IMR-90 (cell line): ENCODE data around the gene PRXL2B. TPM values are rescaled to one million over a fixed set of nuclear protein-coding genes. Genes with fewer than 3 reads are reported as not detected.

Experiments
- ATAC-seq: fragments of 200-7000 bp; cut with Tn5 transposase; 2 replicates; pipeline ENCODE4 v1.9.1; 2020; ENCODE audit warnings: low read depth, mild to moderate bottlenecking, moderate library complexity
- BruUV-seq: library from RNA; stranded (reverse); fragments of 400-500 nt; replicated peaks from 2 replicates; lab custom pipeline; 2021; lab: Mats Ljungman, UMichigan
- CTCF ChIA-PET: fragments of 300-600 bp; formaldehyde crosslinking; extraction: SDS; loops from one replicate; lab custom pipeline; 2021; ENCODE audit warnings: antibody characterized with exemption; lab: Yijun Ruan, JAX
- POLR2A ChIA-PET: fragments of 300-600 bp; sonication (Branson Sonifier 250); formaldehyde crosslinking; loops from one replicate; lab custom pipeline; 2022; ENCODE audit warnings: antibody characterized with exemption; ENCODE audit not compliant: unreplicated experiment; lab: Charles Lee
- DNase-seq: peaks from one replicate; pipeline ENCODE4 v3.0.0; 2013
- H2AFZ ChIP-seq: replicated peaks from 2 replicates; pipeline ENCODE3; 2013; ENCODE audit warnings: low read length, mild to moderate bottlenecking; ENCODE audit not compliant: poor library complexity
- H2AK5ac ChIP-seq: 2 replicates; pipeline ENCODE4 v1.6.1; 2013; ENCODE audit warnings: low read depth, low read length, inconsistent platforms
- H2AK9ac ChIP-seq: replicated peaks from 2 replicates; pipeline ENCODE3; 2013; ENCODE audit warnings: mild to moderate bottlenecking, low read depth, low read length, moderate library complexity; ENCODE audit not compliant: poor library complexity
- H2BK120ac ChIP-seq: 2 replicates; pipeline ENCODE4 v1.6.1; 2013; ENCODE audit warnings: low read depth, low read length, inconsistent platforms
- H2BK15ac ChIP-seq: 3 replicates; pipeline ENCODE4 v1.6.1; 2013; ENCODE audit warnings: low read depth, low read length, inconsistent platforms
- H2BK20ac ChIP-seq: 2 replicates; pipeline ENCODE4 v1.6.1; 2013; ENCODE audit warnings: low read depth, mild to moderate bottlenecking, inconsistent platforms, low read length, moderate library complexity
- H2BK5ac ChIP-seq: 2 replicates; pipeline ENCODE4 v1.6.1; 2013; ENCODE audit warnings: mild to moderate bottlenecking, low read depth, low read length, inconsistent platforms; ENCODE audit not compliant: poor library complexity, severe bottlenecking
- H3K14ac ChIP-seq: replicated peaks from 2 replicates; pipeline ENCODE4 v1.6.1; 2013; ENCODE audit warnings: low read depth, low read length, inconsistent platforms
- H3K18ac ChIP-seq: 2 replicates; pipeline ENCODE4 v1.6.1; 2013; ENCODE audit warnings: low read depth, low read length, control low read depth
- H3K23ac ChIP-seq: 2 replicates; pipeline ENCODE4 v1.6.1; 2013; ENCODE audit warnings: low read depth, low read length, inconsistent platforms
- H3K27ac ChIP-seq: 2 replicates; pipeline ENCODE4 v1.5.1; 2013; ENCODE audit warnings: mild to moderate bottlenecking, control low read depth, low read length; ENCODE audit not compliant: insufficient read depth
- H3K27me3 ChIP-seq: 2 replicates; pipeline ENCODE4 v1.6.1; 2013; ENCODE audit warnings: low read length; ENCODE audit not compliant: control insufficient read depth, insufficient read depth
- H3K36me3 ChIP-seq: 2 replicates; pipeline ENCODE4 v1.6.1; 2013; ENCODE audit warnings: low read length, mixed read lengths; ENCODE audit not compliant: control insufficient read depth, insufficient read depth
- H3K4ac ChIP-seq: 2 replicates; pipeline ENCODE4 v1.6.1; 2013; ENCODE audit warnings: low read depth, low read length, inconsistent platforms
- H3K4me1 ChIP-seq: 2 replicates; pipeline ENCODE4 v1.6.1; 2013; ENCODE audit warnings: low read length, mixed read lengths; ENCODE audit not compliant: control insufficient read depth, insufficient read depth
- H3K4me2 ChIP-seq: 2 replicates; pipeline ENCODE4 v1.6.1; 2013; ENCODE audit warnings: low read depth, mild to moderate bottlenecking, control low read depth, low read length, moderate library complexity
- H3K4me3 ChIP-seq: 2 replicates; pipeline ENCODE4 v1.5.1; 2013; ENCODE audit warnings: low read depth, mild to moderate bottlenecking, control low read depth, low read length, moderate library complexity; ENCODE audit not compliant: insufficient read depth
- H3K56ac ChIP-seq: 2 replicates; pipeline ENCODE4 v1.6.1; 2013; ENCODE audit warnings: low read length, inconsistent platforms; ENCODE audit not compliant: insufficient read depth; ENCODE audit errors: extremely low read depth
- H3K79me1 ChIP-seq, 2 experiments: 2 replicates each; pipeline ENCODE4 v1.6.1; 2013; ENCODE audit warnings: low read length in 2 of 2, inconsistent platforms in 1 of 2, low read depth in 1 of 2
- H3K9ac ChIP-seq: 2 replicates; pipeline ENCODE4 v1.6.1; 2013; ENCODE audit warnings: low read depth, low read length, control low read depth
- H3K9me1 ChIP-seq: 2 replicates; pipeline ENCODE4 v1.6.1; 2013; ENCODE audit warnings: low read length, inconsistent platforms; ENCODE audit not compliant: insufficient read depth
- H3K9me3 ChIP-seq: 2 replicates; pipeline ENCODE4 v1.6.1; 2013; ENCODE audit warnings: low read length; ENCODE audit not compliant: control insufficient read depth, insufficient read depth
- H4K20me1 ChIP-seq: 2 replicates; pipeline ENCODE4 v1.6.1; 2013; ENCODE audit warnings: low read length, inconsistent platforms; ENCODE audit not compliant: insufficient read depth
- H4K5ac ChIP-seq: 2 replicates; pipeline ENCODE4 v1.6.1; 2013; ENCODE audit warnings: mild to moderate bottlenecking, low read depth, low read length, control low read depth
- H4K8ac ChIP-seq, 2 experiments: 2 replicates each; pipeline ENCODE4 v1.6.1; 2013; ENCODE audit warnings: low read depth in 2 of 2, low read length in 2 of 2, control low read depth in 1 of 2, inconsistent platforms in 1 of 2
- H4K91ac ChIP-seq: 2 replicates; pipeline ENCODE4 v1.6.1; 2013; ENCODE audit warnings: low read depth, low read length, inconsistent platforms; ENCODE audit not compliant: insufficient read depth
- CTCF ChIP-seq: conservative IDR thresholded peaks from 2 replicates; pipeline ENCODE4 v1.5.1; 2012; ENCODE audit warnings: mild to moderate bottlenecking, low read depth, low read length, improper control_type of control experiment
- ELK1 ChIP-seq: fragments of 150-350 bp; IDR thresholded peaks from 2 replicates; pipeline ENCODE4 v1.6.1; 2016; ENCODE audit warnings: low read depth, mild to moderate bottlenecking, low read length, moderate library complexity, borderline replicate concordance
- USF2 ChIP-seq: fragments of 150-350 bp; IDR thresholded peaks from 2 replicates; pipeline ENCODE4 v1.6.1; 2017; ENCODE audit warnings: mild to moderate bottlenecking, antibody characterized with exemption, low read length, low read depth
- WGBS, 2 experiments: methylation state at CpG; one replicate each; pipeline versions ENCODE4 v1.1.5 to v1.1.7; 2013; ENCODE audit warnings: missing lambda C conversion rate in 2 of 2; ENCODE audit not compliant: insufficient read length in 1 of 2; ENCODE audit errors: extremely low coverage in 2 of 2; 5-methylcytosine and 5-hydroxymethylcytosine counted together
- dilution Hi-C: fragments of 300-500 bp; cut with HindIII; formaldehyde crosslinking; loops from one replicate; pipeline ENCODE4 v1.14.3; 2018; ENCODE audit warnings: low sequenced_read_pairs; ENCODE audit not compliant: unreplicated experiment
- in situ Hi-C: fragments of 300-500 bp; cut with MboI; formaldehyde crosslinking; loops from 3 replicates; pipeline ENCODE4 v1.14.3; 2019; ENCODE audit warnings: low sequenced_read_pairs, inconsistent platforms, mixed read lengths
- intact Hi-C: fragments of 100-400 bp; cut with micrococcal nuclease; formaldehyde crosslinking; loops from 2 replicates; pipeline ENCODE4 v1.10.0; 2022
- polyA plus RNA-seq, 3 experiments: library from polyadenylated mRNA; depleted of rRNA; stranded (reverse); fragments of >200 nt; gene quantifications; 2 replicates each; pipeline ENCODE4 v1.2.3, GENCODE V29; 2012; ENCODE audit warnings: low replicate concordance in 1 of 3
- total RNA-seq: library from RNA; depleted of rRNA; stranded (reverse); fragments of >200 nt; gene quantifications from 2 replicates; pipeline ENCODE4 v1.2.3, GENCODE V29; 2012

PRXL2B gene
- total and polyA plus RNA-seq, 2 of the 4 experiments (the other 2 are of a cell fraction) = 10.9 to 22.3 TPM

GRCh38 chr1:2563205-2563604, 23.4 kb upstream of the PRXL2B start:
- no peaks in the 10 kb centered on the region for H3K9me3 ChIP-seq
- no peaks in the 10 kb centered on the region for H3K9me1 ChIP-seq
- in situ Hi-C loops = no loop called here
- WGBS, 2 experiments = 75% methylated on average over 8 of the region's 18 CpGs; no CpG with 5 or more reads in 1 of the 2 experiments
- H3K4me3 ChIP-seq = no peak overlapping the region
- H3K27ac ChIP-seq = no peak overlapping the region
- H2BK120ac ChIP-seq = no peak overlapping the region
- no peak overlapping the region for H3K4ac ChIP-seq
- TF ChIP-seq USF2 = no peak
- no peak for TF ChIP-seq CTCF
- no peak for TF ChIP-seq ELK1
- H3K27me3 ChIP-seq = peaks cover 18% of the 10 kb centered on the region
- H2AFZ ChIP-seq = no peak overlapping the region
- H4K20me1 ChIP-seq = no peaks in the 10 kb centered on the region
- H3K56ac ChIP-seq = no peak overlapping the region
- no peak overlapping the region for H3K4me2 ChIP-seq
- H3K4me1 ChIP-seq = no peaks in the 10 kb centered on the region
- no peak overlapping the region for H2BK5ac ChIP-seq
- no peaks in the 10 kb centered on the region for H3K79me1 ChIP-seq
- no peak overlapping the region for H2BK15ac ChIP-seq
- no peak for ATAC-seq
- H2BK20ac ChIP-seq = no peak overlapping the region
- POLR2A ChIA-PET = no interaction called here
- no peak overlapping the region for H4K8ac ChIP-seq
- intact Hi-C loops = no loop called here
- no peak for DNase-seq
- H4K5ac ChIP-seq = no peak overlapping the region
- H2AK5ac ChIP-seq = no peak overlapping the region
- BruUV-seq = no TSS peak
- H3K36me3 ChIP-seq = no peaks in the 10 kb centered on the region
- no peak overlapping the region for H3K23ac ChIP-seq
- H3K14ac ChIP-seq = no peak overlapping the region
- H3K9ac ChIP-seq = no peak overlapping the region
- no peak overlapping the region for H2AK9ac ChIP-seq
- CTCF ChIA-PET = no interaction called here
- H3K18ac ChIP-seq = no peak overlapping the region
- no peak overlapping the region for H4K91ac ChIP-seq
- dilution Hi-C loops = no loop called here
